ENCODE results near the gene GALM.

- TF ChIP-seq ZBTB33 (IDR thresholded peaks at IDR 0.05) (no peak), MAX (IDR thresholded peaks at IDR 0.05) (no peak), SP1 (IDR thresholded peaks at IDR 0.05) (no peak), CTCF (IDR thresholded peaks at IDR 0.05; ENCODE audit: low read depth, low read length, missing input control) (no peak)
These were observed 6.0 kb downstream of the GALM start for GRCh38 chr2:38671946-38672345.

Data from liver (tissue), 3 donors.